Activated CD4-positive, alpha-beta T cell treated with anti-CD3 and anti-CD28 coated beads, Interleukin-2, amount 10 ng/mL, durations not matched to agents 7 days and 5 days (primary cell): ENCODE data around the gene BRCA2. TPM values are rescaled to one million over a fixed set of nuclear protein-coding genes. Genes with fewer than 3 reads are reported as not detected.

Experiments used
- CTCF ChIA-PET: fragments of 350-600 bp; sonication (Branson Sonifier 250); formaldehyde crosslinking; loops from one replicate; lab custom pipeline; 2021; ENCODE audit warnings: antibody characterized with exemption; lab: Charles Lee
- POLR2A ChIA-PET: fragments of 350-600 bp; sonication (Branson Sonifier 250); formaldehyde crosslinking; loops from one replicate; lab custom pipeline; 2021; ENCODE audit warnings: antibody characterized with exemption; lab: Charles Lee
- DNase-seq: peaks from one replicate; pipeline ENCODE4 v3.0.0-alpha.2; 2020
- H3K27ac Mint-ChIP-seq: one replicate; pipeline ENCODE4 v1.8.0; 2021; ENCODE audit warnings: mild to moderate bottlenecking, moderate library complexity, mixed read lengths
- H3K27me3 Mint-ChIP-seq: one replicate; pipeline ENCODE4 v1.8.0; 2021; ENCODE audit warnings: mixed read lengths
- H3K36me3 Mint-ChIP-seq: one replicate; pipeline ENCODE4 v1.8.0; 2021; ENCODE audit warnings: low read depth, mixed read lengths
- H3K4me1 Mint-ChIP-seq: one replicate; pipeline ENCODE4 v1.8.0; 2021; ENCODE audit warnings: mixed read lengths
- H3K4me3 Mint-ChIP-seq: one replicate; pipeline ENCODE4 v1.8.0; 2021; ENCODE audit warnings: mild to moderate bottlenecking, moderate library complexity, mixed read lengths
- H3K9me3 Mint-ChIP-seq: one replicate; pipeline ENCODE4 v1.8.0; 2021; ENCODE audit warnings: mixed read lengths
- total RNA-seq, 2 experiments: library from RNA; stranded (reverse); gene quantifications; one replicate each; pipeline ENCODE4 v1.2.3, GENCODE V29; 2021

The BRCA2 gene
- total RNA-seq, 2 experiments from 2014 or later: 26.3 to 33.5 TPM

DNA sequence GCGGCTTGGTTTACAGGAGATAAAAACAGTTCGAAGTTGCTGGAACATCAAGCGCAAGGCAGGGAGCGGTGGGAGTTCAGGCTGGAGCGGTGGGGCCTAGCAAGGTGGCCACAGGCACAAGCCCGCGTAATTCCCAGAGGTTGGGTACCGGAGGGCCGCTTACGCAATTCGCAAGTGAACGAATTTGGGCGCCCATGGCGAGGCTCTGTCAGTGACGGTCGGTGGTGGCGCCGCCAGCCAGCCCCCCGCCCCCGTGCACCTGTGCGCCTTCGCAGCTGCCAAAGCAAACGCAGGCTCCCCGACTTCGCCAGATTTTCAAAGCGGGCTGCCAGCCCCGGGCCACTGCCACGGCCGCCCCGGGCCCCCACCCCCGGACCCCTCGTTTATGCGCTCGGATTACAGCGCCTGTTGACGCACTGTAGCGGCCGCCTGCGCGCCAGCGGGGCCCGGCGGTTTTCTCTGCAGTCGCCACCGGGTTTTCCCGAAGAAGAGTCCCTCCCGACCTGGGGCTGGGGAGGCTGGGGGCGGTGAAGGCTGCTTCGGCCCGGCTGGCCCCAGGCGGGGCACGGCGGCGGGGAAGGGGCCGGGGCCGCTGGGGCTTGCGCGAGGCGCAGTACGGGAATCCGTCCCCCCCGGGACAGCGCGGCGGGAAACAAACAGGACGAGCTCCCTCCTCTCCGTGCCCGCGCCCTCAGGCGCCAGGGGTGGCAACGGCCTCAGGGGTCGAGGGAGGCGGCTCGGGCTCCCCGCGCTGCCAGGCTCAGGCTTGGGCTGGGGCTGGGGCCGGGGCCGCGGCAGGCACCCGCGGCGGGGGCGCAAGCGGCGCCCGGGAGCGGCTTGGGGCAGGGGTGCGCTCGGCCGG lies 111.9 kb downstream of the BRCA2 start:
- Mint-ChIP-seq H3K27ac (peak overlapping the region; percentile 97), H3K4me1 (peaks cover 38% of the 10 kb centered on the region), H3K4me3 (peak overlapping the region; percentile 87), H3K36me3 (peaks cover 40% of the 10 kb centered on the region), H3K27me3 (no peaks in the 10 kb centered on the region), H3K9me3 (peaks cover 4% of the 10 kb centered on the region)
- POLR2A ChIA-PET: interaction anchor here (0.6 kb wide), 1 partner anchor 154 kb away, joined by 3 read pairs; no protein-coding TSS in a partner anchor
- CTCF ChIA-PET: interaction anchor here (2.8 kb wide), 1 partner anchor 12 kb away, joined by 9 read pairs; no protein-coding TSS in a partner anchor
- DNase-seq: peak; percentile 64

DNA sequence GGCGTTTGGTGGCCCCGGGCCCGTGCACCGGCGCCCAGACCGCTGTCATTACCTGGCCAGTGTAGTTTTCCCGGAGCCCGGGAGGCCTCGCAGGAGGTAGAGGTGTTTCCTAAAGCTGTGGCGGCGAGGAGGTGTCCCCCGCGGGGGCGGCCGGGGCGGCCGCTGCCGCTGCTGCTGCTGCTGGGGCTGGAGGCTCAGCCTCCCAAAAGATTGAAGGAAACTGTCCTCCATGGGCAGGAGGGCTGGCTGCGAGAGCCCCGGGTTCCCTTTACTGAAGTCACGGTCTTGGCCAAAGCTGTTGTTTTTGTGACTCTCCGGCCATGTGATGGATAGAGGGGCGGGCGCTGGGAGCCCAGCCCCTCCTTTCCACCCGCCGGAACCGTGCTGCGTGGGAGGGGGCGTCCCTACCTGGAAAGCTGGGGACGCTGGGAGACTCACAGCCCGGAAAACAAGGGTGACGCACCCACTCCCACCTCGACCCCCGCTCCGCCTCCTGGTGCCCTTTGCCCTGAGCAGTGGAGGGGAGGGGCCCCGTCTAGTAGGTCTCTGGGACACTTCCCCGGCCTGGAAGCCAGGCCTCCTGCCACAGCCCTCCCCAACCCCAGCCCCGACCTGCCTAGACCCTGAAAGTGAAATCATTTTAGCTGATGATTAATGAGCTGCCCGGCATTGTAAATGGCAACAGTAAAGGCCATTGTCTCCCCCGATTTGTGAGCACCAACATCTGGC lies 112.7 kb downstream of the BRCA2 start, which contains the start of gene N4BP2L1:
TSS of gene N4BP2L1 (minus strand) at position 279 of the 729 bp plus-strand sequence. CDS start at position 231, 48 bp downstream.
- Mint-ChIP-seq H3K36me3 (peaks cover 37% of the 10 kb centered on the region), H3K4me1 (peaks cover 44% of the 10 kb centered on the region), H3K27ac (peak within 1 kb of the TSS; percentile 98), H3K4me3 (peak within 1 kb of the TSS; percentile 88), H3K27me3 (no peaks in the 10 kb centered on the region), H3K9me3 (peaks cover 2% of the 10 kb centered on the region)
- POLR2A ChIA-PET: interaction anchor here (0.6 to 0.7 kb wide), 3 partner anchors 95 to 153 kb away, joined by 3 read pairs; no protein-coding TSS in a partner anchor
- CTCF ChIA-PET: interaction anchor here (2.8 kb wide), 1 partner anchor 11 kb away, joined by 9 read pairs; no protein-coding TSS in a partner anchor
- DNase-seq: peak; percentile 82

DNA sequence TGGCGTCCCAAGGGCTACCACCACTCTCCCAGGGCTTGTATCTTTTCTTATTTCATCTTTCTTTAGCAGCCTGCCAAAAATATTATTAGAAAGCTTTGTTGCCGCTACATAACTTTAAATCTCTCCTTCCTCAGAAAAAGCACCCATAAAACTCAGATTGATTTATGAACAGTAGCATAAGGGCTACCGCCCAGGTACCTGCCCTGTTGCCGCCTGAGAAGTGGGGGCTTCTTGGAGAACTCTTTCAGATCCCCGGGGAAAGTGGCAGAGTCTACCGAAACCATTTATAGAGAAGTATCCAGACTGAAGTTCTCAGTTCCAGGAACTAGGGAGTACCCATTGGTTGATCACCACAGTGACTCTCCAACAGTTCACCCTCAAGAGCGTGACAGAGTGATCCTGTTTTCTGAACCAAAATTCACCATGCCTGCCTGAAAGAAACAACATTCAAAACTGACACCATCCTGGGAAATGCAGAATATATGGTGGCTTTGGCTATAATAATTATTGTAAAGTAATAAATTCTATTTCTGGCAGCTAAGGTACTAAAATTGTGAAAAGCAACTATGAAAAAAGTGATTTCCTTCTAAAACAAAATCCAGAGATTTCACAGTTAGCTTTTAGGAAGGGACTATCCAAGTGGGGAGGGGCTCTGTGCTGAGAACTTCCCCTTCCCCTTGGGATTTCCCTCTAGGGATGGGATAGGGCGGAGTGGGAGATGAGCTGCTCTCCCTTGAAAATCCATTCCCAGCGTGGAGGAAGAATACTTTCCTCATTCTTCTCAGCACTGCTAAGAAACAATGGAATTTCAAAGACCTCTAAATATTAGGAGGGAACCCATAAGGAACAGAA lies 113.5 kb downstream of the BRCA2 start:
- Mint-ChIP-seq H3K36me3 (peaks cover 29% of the 10 kb centered on the region), H3K4me1 (peaks cover 41% of the 10 kb centered on the region), H3K9me3 (no peaks in the 10 kb centered on the region), H3K27ac (peak overlapping the region; percentile 98), H3K4me3 (peak overlapping the region; percentile 88), H3K27me3 (no peaks in the 10 kb centered on the region)
- no peak for DNase-seq
- POLR2A ChIA-PET: interaction anchor here (0.6 to 0.7 kb wide), 3 partner anchors 94 to 113 kb away, joined by 3 to 5 read pairs (median 3); no protein-coding TSS in a partner anchor
- CTCF ChIA-PET: interaction anchor here (1.3 to 2.8 kb wide), 2 partner anchors 10 to 157 kb away, joined by 3 to 9 read pairs; no protein-coding TSS in a partner anchor

DNA sequence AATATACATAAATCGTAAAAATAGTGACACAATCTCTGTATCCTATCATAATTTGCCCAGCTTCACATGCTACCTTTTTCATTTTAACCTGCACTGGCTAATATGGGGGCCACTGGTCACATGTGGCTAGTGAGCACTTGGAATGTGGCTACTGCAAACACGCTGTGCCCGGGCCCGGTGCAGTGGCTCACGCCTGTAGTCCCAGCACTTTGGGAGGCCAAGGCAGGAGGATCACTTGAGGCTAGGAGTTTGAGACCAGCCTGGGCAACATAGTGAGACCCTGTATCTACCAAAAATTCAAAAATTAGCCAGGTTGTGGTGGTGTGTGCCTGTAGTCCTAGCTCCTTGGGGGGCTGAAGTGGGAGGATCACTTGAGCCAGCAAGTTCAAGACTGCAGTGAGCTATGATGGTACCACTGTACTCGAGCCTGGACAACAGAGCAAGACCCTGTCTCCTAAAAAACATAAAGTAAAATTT lies 114.2 kb downstream of the BRCA2 start:
- H3K27ac Mint-ChIP-seq: no peak overlapping the region
- POLR2A ChIA-PET: no interaction called here

DNA sequence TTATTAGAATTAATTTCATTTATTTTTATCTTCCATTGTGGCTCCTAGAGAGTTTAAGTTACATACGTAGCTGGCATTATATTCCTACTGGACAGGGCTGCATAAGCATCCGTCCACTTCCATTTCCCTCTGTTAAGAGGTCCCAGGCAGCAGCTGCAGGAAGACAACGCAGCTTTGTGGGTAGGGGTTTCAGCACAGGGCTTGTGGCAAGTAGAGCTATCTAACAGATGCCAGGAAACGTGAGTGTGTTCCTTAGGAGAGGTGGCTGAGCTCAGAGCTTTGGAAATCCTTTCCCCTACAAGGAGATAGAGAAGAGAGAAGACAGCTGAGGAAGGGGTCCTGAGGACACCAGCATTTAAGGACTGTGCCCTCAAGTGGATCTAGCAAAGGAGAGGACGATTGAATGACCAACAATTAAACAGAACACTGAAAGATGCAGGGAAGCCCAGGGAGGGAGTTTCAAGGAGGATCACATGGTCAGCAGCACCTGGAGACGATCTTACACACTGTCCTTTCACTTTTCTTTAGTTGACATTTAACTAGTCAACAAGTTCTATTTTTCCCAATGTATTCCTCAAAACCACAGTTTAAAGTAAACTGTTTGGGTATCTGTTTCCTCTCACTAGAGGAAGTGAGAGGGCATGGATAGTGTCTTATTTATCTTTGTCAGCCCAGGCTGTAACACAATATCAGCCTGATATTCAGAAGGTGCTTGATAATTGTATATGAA lies 114.9 kb downstream of the BRCA2 start:
- no peaks in the 10 kb centered on the region for H3K9me3 Mint-ChIP-seq
- no peaks in the 10 kb centered on the region for H3K27me3 Mint-ChIP-seq
- peaks cover 32% of the 10 kb centered on the region for H3K4me1 Mint-ChIP-seq
- POLR2A ChIA-PET: no interaction called here
- CTCF ChIA-PET: interaction anchor here (1.2 to 1.3 kb wide), 2 partner anchors 12 to 156 kb away, joined by 3 to 4 read pairs; no protein-coding TSS in a partner anchor
- DNase-seq: no peak
- H3K36me3 Mint-ChIP-seq: peaks cover 20% of the 10 kb centered on the region
- no peak overlapping the region for H3K27ac Mint-ChIP-seq
- no peak overlapping the region for H3K4me3 Mint-ChIP-seq

More for the DNA sequence above, 114.2 kb downstream of the BRCA2 start:
- CTCF ChIA-PET: interaction anchor here (1.2 to 2.8 kb wide), 3 partner anchors 10 to 156 kb away, joined by 3 to 9 read pairs (median 4); no protein-coding TSS in a partner anchor
- Mint-ChIP-seq H3K9me3 (no peaks in the 10 kb centered on the region), H3K4me3 (no peak overlapping the region), H3K36me3 (peaks cover 22% of the 10 kb centered on the region), H3K27me3 (no peaks in the 10 kb centered on the region), H3K4me1 (peaks cover 35% of the 10 kb centered on the region)
- DNase-seq: no peak

DNA sequence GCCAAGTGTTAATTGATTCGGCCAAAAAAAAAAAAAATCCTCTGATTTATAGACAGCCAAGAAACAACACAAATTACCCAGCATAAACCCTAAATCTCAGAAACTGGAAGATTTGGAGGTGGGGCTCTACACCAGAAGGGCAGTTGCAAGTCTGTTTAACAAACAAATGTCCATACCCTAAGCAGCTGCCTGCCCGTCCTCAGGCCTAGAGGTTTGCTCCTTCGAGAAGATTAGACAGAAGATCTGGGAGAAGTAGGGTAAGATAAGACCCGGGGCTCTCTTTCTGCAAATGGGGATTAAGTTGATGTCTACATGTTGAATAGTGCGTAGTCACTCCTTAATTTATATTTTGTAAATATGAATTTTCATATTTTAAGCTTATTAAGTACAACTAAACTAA lies 116.1 kb downstream of the BRCA2 start:
- Mint-ChIP-seq H3K27me3 (no peaks in the 10 kb centered on the region), H3K4me1 (peaks cover 23% of the 10 kb centered on the region), H3K4me3 (no peak overlapping the region), H3K36me3 (peaks cover 11% of the 10 kb centered on the region), H3K9me3 (no peaks in the 10 kb centered on the region), H3K27ac (no peak overlapping the region)
- ChIA-PET POLR2A (no interaction called here), CTCF (interaction anchor here (0.7 to 1.4 kb wide), 2 partner anchors 14 to 29 kb away, joined by 3 to 6 read pairs; no protein-coding TSS in a partner anchor)
- no peak for DNase-seq

DNA sequence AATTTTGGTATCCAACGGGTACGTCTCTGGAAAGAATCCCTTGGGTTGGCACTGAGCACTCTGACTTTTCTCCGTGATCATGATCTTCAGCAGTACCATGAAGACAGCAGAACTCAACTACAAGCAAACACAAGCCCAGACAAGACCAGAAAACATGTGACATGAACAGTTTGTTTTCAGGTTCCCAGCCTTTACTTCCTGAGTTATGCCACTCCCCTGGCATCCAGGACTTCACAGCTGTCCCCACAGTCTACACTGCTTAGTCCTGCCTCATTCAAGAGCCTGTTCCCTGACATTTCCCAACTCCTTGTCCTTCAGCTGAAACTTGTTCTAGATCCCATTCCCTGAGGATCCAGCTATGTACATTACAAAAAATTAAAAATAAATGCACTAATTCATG lies 117.5 kb downstream of the BRCA2 start:
- POLR2A ChIA-PET: no interaction called here
- H3K4me3 Mint-ChIP-seq: no peak overlapping the region
- no peaks in the 10 kb centered on the region for H3K9me3 Mint-ChIP-seq
- peak overlapping the region; percentile 60 for H3K27ac Mint-ChIP-seq
- no peaks in the 10 kb centered on the region for H3K27me3 Mint-ChIP-seq
- peaks cover 23% of the 10 kb centered on the region for H3K4me1 Mint-ChIP-seq
- DNase-seq: no peak
- CTCF ChIA-PET: no interaction called here
- peaks cover 5% of the 10 kb centered on the region for H3K36me3 Mint-ChIP-seq

DNA sequence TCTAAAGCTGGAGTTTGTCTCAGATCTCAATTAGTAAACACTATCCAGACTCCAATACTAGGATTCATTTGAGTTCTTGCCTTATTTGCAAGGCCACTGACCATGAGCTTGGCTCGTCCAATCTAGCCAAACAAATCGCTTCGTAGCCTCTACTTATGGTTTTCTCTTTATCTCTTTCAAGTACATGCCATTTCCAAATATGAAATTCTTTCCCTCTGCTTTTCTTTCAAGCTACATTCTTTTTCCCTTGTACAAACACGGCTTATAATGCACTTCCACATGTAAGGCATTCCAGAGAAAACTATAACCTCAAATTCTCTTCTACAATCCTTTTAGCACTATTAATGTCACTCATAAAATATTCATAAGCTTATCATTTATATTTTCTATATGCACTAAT lies 123.6 kb downstream of the BRCA2 start:
- Mint-ChIP-seq H3K27ac (no peak overlapping the region), H3K36me3 (no peaks in the 10 kb centered on the region), H3K4me3 (no peak overlapping the region), H3K9me3 (no peaks in the 10 kb centered on the region), H3K27me3 (no peaks in the 10 kb centered on the region), H3K4me1 (peaks cover 4% of the 10 kb centered on the region)
- ChIA-PET POLR2A (no interaction called here), CTCF (interaction anchor here (0.5 to 2.8 kb wide), 3 partner anchors 10 to 71 kb away, joined by 3 to 9 read pairs (median 4); partner anchors contain the start of gene N4BP2L1)
- no peak for DNase-seq

DNA sequence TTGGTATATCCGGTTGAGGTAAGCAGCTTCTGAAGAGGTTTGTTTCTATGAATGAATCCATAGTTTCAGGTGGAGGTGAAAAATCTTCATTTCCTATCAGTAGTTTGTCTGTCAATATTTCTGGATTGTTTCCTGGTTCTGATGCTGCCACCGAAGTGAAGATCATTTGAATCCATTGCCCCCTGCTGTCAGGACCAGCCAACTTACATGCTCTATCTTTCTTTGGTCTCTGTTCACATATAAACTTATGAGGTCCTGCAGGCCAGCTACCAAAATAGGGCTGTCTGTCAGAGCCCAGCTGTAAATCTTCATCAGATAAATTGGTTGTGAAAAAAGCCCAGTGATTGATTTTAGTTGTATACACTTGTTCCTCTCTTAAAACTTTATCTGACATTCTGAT lies 127.8 kb downstream of the BRCA2 start:
- H3K36me3 Mint-ChIP-seq: no peaks in the 10 kb centered on the region
- ChIA-PET CTCF (interaction anchor here (1.0 to 1.3 kb wide), 2 partner anchors 9 to 10 kb away, joined by 3 read pairs; no protein-coding TSS in a partner anchor), POLR2A (no interaction called here)
- H3K4me1 Mint-ChIP-seq: peaks cover 7% of the 10 kb centered on the region
- H3K9me3 Mint-ChIP-seq: no peaks in the 10 kb centered on the region
- no peak overlapping the region for H3K4me3 Mint-ChIP-seq
- H3K27ac Mint-ChIP-seq: no peak overlapping the region
- no peaks in the 10 kb centered on the region for H3K27me3 Mint-ChIP-seq
- peak; percentile 55 for DNase-seq

- H3K36me3 Mint-ChIP-seq: no peaks in the 10 kb centered on the region
- POLR2A ChIA-PET: no interaction called here
- CTCF ChIA-PET: interaction anchor here (0.8 to 1.0 kb wide), 2 partner anchors 14 to 39 kb away, joined by 4 to 6 read pairs; no protein-coding TSS in a partner anchor
These were observed 130.2 kb downstream of the BRCA2 start for GRCh38 chr13:32445461-32445860.

DNA sequence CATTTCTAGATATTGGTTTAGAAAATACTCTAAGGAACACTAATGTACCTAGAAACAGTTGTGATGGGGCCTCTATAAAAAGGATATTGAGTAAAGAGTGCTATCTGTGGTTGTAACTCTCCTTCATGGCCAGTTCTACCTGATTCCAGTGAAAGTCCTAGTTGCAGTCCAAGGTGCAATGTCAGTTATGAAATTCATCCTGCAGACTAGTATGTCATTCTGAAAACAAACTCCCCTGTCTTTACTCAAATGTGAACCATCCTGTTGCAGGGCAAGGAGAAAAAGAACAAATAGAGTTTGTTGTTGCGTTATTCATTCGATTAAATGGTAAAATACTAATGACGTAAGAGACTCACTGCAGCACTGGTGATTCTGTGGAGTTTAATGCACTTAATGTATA lies 130.9 kb downstream of the BRCA2 start:
- Mint-ChIP-seq H3K4me3 (no peak overlapping the region), H3K36me3 (peaks cover 1% of the 10 kb centered on the region), H3K27me3 (no peaks in the 10 kb centered on the region), H3K27ac (no peak overlapping the region), H3K9me3 (no peaks in the 10 kb centered on the region), H3K4me1 (peaks cover 13% of the 10 kb centered on the region)
- ChIA-PET POLR2A (no interaction called here), CTCF (interaction anchor here (1.0 kb wide), 1 partner anchor 15 kb away, joined by 6 read pairs; no protein-coding TSS in a partner anchor)
- DNase-seq: no peak

More at GRCh38 chr13:32445461-32445860, 130.2 kb downstream of the BRCA2 start:
- H3K9me3 Mint-ChIP-seq: no peaks in the 10 kb centered on the region
- no peak overlapping the region for H3K27ac Mint-ChIP-seq
- no peak for DNase-seq
- no peak overlapping the region for H3K4me3 Mint-ChIP-seq
- H3K27me3 Mint-ChIP-seq: no peaks in the 10 kb centered on the region
- H3K4me1 Mint-ChIP-seq: peaks cover 13% of the 10 kb centered on the region
